Measurements from ENCODE around the gene RDH16.

GRCh38 chr12:57000393-57000792 is 43.0 kb upstream of the RDH16 start:
- TF ChIP-seq CTCF (IDR thresholded peaks at IDR 0.05) (no peak), EZH2 (IDR thresholded peaks at IDR 0.05; ENCODE audit: borderline replicate concordance, insufficient read depth, low read depth, low read length, poor library complexity, severe bottlenecking) (no peak)

Data from B cell (primary cell).